HUDEP-2 (cell line): ENCODE data around the gene IRF2BP2.

Experiments
- DNase-seq, 76 experiments: peaks; one replicate each; lab custom pipeline; 2025; ENCODE audit not compliant: unreplicated experiment in 76 of 76; lab: John Stamatoyannopoulos, UW

The IRF2BP2 gene

DNA sequence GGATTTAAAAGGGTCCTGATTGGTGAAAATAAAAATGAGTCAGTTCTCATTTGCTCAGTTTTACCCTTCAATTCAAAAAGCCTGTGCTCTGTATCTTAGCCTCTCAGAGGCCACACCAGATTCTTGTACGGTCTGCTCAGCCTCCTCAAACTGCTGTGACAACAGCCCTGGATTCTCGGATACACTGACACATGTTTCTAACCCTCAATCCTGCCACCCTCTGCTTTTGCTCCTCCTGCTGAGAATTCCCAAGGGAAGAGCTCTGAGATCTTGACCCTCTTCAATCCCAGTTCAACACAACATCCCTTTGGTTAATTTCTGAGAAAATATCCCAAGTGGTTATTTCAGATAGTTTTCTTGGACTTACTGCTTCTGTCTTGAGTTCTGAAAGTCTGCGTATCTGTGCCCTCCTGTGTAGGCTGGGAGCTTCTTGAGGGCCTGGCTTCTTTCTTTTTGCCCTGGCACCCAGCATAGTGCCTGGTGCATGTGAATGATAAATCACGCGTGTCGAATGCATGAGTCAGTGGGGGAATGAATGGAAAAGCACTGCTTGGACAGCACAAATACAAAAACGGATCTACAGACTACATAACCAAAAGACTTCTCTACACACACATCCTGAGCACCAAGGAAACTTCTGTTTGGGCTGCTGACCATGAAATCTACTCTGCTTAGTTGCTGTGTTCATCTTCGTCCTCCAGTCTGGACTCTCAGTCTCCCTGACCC is 24.5 kb downstream of the IRF2BP2 start:
- DNase-seq: no peak

DNA sequence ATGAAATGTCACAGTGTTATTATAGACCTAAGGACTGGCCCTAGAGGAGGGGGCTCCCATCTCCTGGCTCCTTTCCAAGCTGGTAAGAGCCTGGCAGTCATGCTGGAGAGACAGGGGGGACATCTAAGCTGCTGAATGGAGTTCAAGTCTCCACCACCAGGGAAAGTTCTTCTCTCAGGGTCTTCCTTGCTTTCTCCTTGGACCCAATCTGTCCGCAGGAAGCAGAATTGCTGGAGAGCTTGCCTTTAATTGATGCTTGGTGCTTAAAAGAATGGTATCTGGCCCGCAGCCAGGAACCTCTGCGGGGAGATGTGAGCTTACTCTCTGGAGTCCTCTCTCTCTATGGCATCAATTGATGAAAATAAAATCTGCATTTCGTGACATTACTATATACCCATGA is 25.1 kb downstream of the IRF2BP2 start:
- peak in 1 of 76 experiments; percentile 5 for DNase-seq

DNA sequence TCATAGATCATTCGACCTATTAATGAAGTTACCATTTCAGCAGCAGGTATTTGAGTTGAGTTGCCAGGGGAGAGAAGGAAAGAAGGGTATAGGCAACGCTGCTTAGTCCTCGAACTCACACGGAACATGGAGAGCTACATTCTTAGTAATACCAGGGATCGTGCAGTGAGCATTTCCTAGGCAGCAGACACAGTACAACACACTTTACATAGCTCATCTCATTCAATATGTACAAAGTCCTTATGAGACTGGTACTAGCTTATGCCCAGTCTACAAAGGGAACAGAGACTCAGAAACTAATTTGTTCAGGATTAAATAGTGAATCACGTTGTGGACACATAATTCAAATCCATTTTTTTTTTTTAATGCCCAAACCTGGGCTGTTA is 25.6 kb downstream of the IRF2BP2 start:
- DNase-seq: no peak

DNA sequence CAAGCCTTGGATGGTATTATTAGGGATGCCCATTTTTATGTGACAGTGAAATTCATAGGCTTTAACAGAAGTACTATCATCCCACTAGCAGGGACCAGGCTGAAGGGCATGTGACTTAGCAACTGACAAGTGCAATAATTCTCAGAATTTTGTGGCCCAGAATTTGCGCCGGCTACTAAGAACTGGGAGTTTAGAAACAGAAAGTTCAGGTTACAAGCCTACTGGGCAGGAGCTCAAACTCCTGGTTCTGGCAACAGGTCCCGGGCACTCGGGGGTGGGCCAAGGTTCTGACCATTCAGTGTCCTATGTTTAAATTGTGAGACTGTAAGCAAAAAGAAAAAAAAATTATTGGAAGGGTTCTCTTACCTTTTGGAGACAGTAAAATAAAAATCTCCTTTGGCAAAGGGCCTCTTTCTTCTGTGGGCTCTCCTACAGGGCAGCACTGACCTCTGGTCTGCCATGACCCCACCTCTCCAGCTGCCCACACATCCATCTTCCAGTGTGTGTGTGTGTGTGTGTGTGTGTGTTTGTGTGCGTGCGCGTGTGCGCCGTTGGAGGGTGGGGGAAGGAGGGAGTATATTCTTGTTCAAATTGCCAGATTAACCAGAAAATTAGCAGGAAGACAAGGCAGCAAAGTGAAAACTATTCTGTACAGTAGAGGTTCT is 26.1 kb downstream of the IRF2BP2 start:
- peak in 69 of 76 experiments; percentile 20 to 79 (median 51) for DNase-seq

DNA sequence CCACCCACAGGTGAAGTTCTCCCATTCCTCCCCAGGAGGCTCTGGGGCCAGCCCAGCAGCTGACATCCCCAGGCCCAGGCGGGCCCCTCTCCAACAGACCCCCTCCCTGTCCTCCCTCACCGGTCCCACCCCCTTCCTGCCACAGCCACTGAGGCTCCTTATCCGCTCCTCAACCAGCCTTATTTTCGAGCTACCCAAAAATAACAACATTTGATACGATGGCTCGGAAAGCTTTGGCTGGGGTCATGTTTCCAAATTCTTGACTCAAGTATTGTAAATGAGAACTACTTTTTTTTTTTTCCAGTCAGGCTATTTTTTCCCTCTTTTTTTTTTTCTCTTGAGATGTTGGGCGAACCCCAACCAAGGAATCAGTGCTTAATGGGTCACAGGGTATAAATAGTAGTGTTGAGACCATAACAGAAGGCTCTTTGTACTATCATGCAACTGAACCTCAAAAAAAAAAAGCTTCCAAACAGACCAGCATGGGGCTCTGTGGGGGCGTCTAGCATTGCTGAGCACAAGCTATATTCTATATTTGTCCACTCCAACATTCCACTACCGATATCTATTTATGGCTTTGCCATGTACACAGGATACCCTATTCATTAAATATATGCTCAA is 27.2 kb downstream of the IRF2BP2 start:
- no peak for DNase-seq

DNA sequence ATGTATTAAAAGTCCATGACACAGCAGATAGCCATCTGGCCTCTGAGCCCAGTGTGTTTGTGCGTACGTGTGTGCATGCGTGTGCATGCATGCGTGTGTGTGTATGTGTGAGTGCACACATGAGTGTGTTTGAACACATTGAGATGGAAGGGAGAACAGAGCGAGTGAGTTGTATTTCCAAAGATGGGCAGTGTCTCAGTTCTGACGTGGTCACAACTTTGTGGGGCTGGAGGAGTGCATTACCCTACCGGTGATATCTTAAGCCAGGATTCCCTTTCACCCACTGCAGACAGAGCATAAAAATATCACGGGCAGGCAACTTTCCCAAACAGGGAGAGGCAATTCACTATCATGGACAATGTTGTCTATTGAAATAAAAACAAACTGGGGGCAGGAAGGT is 27.8 kb downstream of the IRF2BP2 start:
- DNase-seq: no peak

DNA sequence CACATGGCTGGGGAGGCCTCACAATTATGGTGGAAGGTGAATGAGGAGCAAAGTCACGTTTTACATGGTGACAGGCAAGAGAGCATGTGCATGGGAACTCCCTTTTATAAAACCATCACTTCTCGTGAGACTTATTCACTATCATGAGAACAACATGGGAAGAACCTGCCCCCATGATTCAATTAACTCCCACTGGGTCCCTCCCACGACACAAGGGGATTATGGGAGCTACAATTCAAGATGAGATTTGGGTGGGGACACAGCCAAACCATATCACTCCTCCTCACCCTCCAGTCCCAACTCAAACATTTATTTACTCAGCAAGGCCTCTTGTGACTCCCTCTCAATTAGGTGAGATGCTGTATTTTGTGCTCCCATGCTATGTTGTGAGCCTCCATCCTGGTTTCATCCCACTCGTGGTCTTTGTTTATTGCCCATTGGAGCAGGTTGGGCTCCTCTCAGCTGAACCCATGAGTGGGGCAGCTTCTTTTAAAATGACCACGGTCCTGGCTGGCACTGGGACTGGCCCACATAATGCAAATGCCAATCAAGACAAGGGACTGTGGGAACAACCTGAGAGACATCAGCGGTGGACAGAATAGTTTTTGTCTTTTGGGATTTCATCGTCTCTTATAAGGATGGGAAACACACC is 28.8 kb downstream of the IRF2BP2 start:
- DNase-seq: no peak

DNA sequence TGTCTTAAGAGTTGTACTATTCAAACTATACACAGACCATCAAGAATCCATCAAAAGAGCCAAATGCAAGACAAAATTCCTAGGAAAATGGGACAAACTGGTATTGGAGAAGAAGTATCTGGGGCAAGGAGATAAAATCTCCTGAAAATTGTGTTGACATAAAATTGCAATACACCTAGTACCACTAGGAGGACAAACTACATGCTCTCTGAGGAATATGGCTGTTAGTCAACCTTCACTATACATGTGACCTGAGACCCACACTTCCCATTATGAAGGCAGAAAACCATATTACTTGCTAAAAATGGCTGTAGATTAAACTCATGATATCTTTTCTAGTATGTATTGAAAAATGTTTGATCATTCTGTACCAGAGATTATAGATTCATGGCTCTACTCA is 30.0 kb downstream of the IRF2BP2 start:
- peak in 14 of 76 experiments; percentile 4 to 51 (median 26) for DNase-seq

DNA sequence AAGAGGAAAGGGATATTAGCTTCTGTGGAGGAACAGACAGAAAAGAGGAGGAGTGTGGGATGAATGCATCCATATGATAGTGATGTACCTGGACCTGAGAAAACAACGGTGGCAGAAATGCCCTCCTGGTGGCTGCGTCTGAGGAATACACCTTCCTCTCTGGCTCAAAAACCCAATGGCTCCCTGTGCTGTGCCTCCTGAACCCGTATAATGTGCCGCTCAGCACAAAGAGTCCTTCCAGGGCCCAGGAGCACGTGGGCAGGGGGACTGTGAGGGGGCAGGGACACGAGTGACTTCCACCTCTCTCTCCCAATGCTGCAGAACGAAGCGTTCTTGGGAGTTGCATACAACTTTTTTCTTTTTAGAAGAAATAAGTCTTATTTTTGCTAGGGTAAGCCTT is 31.2 kb downstream of the IRF2BP2 start:
- no peak for DNase-seq

DNA sequence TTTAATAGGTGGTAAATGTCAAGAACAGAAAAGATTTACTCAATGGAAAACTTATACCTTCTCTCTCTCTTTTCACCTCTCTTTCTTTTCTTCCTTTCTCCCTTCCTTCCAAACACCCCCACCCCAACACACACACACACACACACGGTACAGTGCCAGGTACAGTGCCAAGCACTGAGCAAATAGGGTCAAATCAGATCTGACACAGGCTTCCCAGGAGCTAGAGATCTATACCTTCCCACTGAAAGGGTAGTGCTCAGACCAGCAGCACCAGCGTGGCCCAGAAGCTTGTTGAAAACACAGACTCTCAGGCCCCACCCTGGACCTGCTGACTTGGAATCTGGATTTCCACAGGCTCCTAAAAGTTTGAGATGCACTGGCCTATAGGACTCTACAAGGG is 31.9 kb downstream of the IRF2BP2 start:
- no peak for DNase-seq

DNA sequence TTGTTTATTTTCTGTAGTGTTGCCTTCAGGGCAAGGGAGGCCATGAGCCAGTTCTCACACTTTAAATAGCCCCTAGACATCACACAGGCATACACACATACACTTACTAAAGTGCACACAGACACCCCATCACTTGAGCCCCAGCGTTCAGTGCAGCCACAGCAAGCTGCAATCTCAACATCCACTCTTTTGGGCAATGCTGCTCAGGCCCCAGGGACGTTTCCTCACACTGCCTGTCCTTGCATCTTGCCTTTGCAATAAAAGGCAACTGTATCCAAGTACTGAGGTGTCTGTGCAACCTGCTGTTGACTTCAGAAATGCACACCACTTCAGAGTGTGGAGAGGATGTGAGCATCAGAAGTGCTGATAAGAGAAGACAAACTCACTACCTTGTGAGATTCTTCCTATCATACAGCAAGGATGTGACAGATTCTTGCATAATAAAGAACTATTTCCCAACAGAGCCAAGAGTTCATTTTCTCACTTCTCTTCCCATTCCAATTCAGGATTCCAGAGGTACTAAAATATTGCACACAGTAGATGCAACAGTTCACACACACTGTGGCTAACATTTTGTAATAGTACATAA is 36.2 kb downstream of the IRF2BP2 start:
- DNase-seq: no peak

DNA sequence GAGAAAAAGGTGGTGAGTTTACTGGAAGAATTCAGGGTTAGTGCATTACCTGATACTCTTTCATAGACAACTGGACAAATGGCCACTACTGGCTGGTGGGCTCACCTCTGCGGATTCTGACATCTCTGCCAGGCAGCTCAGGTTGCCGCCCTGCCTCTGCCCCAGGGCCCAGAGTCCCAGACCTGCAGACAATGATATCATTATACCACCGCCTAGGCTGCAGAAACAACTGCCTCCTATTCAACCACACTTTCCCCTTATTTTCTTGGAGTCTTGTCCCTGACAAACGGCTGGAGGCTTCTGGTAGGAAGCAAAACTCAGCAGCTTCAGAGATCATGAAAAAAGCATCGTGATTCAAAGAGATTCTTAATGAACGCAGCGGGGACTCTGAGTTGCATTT is 37.0 kb downstream of the IRF2BP2 start:
- DNase-seq: no peak

DNA sequence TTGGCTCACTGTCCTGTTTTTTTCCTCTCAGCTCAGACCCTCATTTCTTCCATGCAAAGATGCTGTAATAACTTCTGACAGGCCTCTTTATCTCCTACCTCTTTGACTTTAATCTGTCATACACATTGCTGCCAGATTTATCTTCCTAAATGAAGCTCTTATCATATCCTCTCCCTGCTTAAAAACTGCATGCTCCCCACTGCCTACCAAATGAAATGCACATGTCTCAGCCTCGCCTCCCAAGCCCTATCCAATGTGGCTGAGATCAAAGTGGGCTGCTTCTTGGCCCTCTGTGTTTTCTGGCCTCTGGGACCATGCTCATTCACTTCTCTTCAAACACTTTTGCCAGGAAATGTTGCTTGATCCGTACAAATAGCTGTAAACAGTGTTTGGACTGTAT is 38.3 kb downstream of the IRF2BP2 start:
- peak in 1 of 76 experiments; percentile 10 for DNase-seq

DNA sequence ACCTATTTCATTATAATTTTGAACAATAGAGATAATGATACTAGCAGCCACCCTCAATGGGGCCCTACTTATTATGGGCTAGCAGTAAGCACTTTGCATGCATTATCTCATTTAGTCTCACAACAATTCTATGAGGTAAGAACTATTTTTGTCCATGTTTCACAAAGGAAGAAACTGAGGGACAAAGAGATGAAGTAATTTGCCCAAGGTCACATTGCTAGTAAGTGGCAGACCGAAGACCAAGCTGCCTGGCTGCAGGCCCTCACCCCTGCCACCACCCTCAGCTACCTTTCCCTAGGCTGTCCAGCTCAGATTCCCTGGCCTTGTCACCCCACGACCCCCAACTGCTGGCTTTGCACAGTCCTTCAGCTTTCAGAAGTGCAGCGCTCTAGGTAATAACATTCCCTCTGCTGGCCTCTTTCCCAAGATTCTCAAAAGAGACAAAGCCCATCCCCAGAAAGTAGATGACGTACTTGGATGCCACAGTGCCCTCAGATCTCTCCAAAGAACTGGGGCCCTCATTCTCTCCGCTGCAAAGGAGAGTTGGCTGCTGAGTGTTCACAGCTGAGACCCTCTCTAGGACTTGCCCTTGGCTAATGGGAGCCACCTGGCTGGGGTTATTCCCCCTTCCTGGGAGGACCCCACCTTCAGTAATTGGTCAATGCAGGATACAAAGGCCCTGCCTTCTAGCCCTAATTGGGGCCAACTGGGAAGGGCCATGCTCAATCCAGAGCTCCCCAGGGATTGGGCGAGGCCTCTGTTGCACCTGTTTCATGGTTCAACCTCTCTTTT is 39.5 kb downstream of the IRF2BP2 start:
- no peak for DNase-seq

DNA sequence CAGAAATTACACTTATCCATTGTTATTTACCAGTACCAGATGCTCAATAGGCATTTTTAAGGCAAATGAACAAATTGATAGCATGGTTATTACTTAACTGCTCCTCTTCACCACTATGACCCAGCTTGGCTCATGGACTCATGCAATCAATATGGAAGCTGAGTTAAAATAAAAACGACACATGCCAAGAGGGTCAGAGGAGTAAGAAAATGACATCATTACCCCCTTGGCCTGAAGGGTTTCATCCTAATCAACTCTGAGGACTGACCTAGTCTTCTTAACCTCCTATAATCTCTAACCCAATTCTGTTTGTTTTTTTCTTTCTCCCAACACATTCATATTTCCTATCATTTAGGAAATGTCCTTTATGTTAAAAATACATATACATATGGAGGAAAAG is 41.6 kb downstream of the IRF2BP2 start:
- no peak for DNase-seq

DNA sequence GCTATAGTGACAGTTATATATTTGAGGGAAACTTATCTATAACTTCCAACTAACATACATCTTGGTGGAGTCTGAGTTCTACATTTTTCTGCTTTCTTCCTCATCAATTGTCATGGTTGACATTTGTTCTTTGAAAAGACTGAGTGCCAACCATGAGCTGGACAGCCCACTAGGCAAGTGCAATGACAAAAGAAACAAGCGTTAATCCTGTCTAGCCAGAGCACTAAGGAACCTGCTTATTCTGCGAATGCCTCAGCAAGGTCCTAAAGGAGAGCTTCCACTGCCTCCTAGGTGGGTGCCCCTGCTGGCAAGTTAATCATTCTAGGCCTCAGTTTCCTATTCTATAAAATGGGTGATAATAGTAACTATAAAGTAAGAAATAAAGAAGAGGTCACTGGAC is 44.8 kb downstream of the IRF2BP2 start:
- no peak for DNase-seq

DNA sequence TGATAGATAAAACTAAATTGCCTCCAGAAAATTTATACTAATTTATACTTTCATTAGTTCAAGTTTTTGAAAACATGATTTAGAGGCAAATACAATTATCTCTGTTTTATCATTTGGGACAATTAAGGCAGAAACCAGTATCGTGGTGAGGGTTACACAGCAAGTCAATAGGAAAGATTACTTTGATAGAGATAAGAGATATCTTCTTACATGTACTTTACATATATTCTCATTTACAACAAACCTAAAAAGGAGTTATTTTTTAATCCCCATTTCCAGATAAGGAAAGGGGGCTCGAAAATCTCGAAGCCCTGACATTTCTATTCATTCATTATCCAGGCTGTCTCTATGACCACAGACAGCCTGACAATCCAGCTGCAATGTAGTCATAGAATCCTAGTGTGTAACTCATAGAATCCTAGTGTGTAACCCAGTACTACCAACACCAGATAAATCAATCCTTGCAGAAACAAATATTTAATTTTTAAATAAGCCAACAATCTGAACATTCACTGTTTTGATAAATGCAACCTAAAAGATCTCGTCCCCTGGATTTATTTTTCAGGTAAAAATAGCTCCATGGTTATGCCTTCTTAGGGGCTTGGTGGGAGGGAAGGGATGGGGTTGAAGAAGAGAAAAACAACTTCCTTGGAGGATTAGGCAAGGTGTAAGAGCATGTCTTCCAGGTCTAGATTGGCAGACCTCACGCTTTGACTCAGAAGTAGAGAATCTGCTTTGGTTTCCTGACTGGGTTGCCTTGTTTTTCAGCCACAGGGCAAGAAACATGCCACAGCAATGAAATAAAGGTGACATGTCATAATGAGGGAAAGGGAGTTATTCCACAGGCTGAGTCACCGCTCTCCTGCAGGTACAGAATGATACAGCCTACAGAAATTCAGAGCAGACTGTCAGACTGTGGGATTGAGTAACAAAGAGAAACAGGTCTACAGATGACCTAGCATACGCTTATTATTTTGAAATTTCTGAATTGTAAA is 45.6 kb downstream of the IRF2BP2 start:
- DNase-seq: no peak

DNA sequence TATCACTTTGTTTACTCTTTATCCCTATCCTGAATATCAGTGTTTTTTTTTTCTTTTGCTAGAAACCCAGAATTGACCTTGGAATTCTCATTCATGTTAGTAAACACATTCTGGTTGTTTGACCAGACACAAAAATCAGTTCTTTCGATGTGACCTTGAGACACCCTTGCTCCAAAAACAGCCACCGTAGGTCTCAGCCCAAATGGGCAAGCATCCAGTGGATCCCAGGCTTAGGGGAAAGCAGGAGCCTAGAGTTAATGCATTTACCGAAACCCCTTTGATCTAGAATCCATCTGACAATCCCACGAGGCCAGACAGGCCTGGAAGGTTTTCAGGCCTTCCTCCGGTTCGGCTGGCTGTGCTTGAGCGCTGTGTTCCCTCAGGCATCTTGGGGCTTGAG is 47.6 kb downstream of the IRF2BP2 start:
- no peak for DNase-seq

DNA sequence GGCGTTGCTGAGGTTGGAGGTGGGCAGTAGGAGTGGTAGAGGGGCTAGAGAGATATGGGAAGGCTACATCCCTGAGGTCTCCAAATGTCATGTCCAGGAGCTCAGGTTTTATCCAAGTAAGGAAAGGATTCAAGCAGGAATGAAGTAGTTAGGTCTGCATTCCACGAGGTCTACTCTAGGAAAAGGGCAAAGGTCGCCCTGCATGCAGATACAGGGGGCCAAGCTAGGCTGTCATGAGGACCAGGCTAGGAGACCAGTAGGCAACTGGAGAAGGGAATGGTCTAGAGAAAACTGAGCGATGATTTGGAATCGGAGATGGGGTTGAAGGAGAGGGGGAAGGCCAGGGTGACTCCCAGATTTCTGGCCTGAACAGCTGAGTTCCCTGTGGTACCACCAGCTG is 48.7 kb downstream of the IRF2BP2 start:
- DNase-seq: no peak
